ENCODE results near the gene DAPK1. TPM values are rescaled to one million over a fixed set of nuclear protein-coding genes. Genes with fewer than 3 reads are reported as not detected.

Gene DAPK1
- total RNA-seq, 2 experiments from 2014 or later: 3.9 to 5.6 TPM

- intact Hi-C loops (cut with DNase I, micrococcal nuclease): no loop called here
- peaks cover 6% of the 10 kb centered on the region for H3K27me3 Mint-ChIP-seq
- H3K36me3 Mint-ChIP-seq (ENCODE audit: low read depth): no peaks in the 10 kb centered on the region
- peaks cover 2% of the 10 kb centered on the region for H3K4me1 Mint-ChIP-seq
- no peak for ATAC-seq
- POLR2A ChIA-PET: no interaction called here
- CTCF ChIA-PET: no interaction called here
- no peak for DNase-seq
- peaks cover 6% of the 10 kb centered on the region for H3K9me3 Mint-ChIP-seq (ENCODE audit: low read depth)
- H3K4me3 Mint-ChIP-seq: no peak overlapping the region
- H3K27ac Mint-ChIP-seq: no peak overlapping the region
Observed at GRCh38 chr9:87751423-87751822, 253.8 kb downstream of the DAPK1 start.

- no peaks in the 10 kb centered on the region for H3K36me3 Mint-ChIP-seq (ENCODE audit: low read depth)
- POLR2A ChIA-PET: no interaction called here
- no peak overlapping the region for H3K4me3 Mint-ChIP-seq
- CTCF ChIA-PET: no interaction called here
- H3K9me3 Mint-ChIP-seq (ENCODE audit: low read depth): peaks cover 6% of the 10 kb centered on the region
- peaks cover 2% of the 10 kb centered on the region for H3K4me1 Mint-ChIP-seq
- H3K27ac Mint-ChIP-seq: no peak overlapping the region
- intact Hi-C loops (cut with DNase I, micrococcal nuclease): no loop called here
- ATAC-seq (no peak), DNase-seq (no peak)
- H3K27me3 Mint-ChIP-seq: peaks cover 6% of the 10 kb centered on the region
Observed at GRCh38 chr9:87751868-87752267, 254.2 kb downstream of the DAPK1 start.

- CTCF ChIA-PET: no interaction called here
- intact Hi-C loops (cut with DNase I, micrococcal nuclease): no loop called here
- H3K4me3 Mint-ChIP-seq: no peak overlapping the region
- peaks cover 6% of the 10 kb centered on the region for H3K9me3 Mint-ChIP-seq (ENCODE audit: low read depth)
- DNase-seq (no peak), ATAC-seq (no peak)
- peaks cover 2% of the 10 kb centered on the region for H3K4me1 Mint-ChIP-seq
- H3K27ac Mint-ChIP-seq: no peak overlapping the region
- H3K36me3 Mint-ChIP-seq (ENCODE audit: low read depth): no peaks in the 10 kb centered on the region
- POLR2A ChIA-PET: no interaction called here
- peaks cover 3% of the 10 kb centered on the region for H3K27me3 Mint-ChIP-seq
Observed at GRCh38 chr9:87753313-87753712, 255.6 kb downstream of the DAPK1 start.

Other genes starting within 250 kb of the DAPK1 start
- 1 to 10 TPM; 4.6 to 6.1 TPM for gene CTSL, start 228.3 kb downstream of the DAPK1 start, total RNA-seq

All from activated CD4-positive, alpha-beta T cell treated with anti-CD3 and anti-CD28 coated beads for 36 hours (primary cell).